B cell (primary cell): ENCODE results near the gene SNED1. TPM values are rescaled to one million over a fixed set of nuclear protein-coding genes. Genes with fewer than 3 reads are reported as not detected.
A peak's percentile ranks its signal among the peaks of the same experiment; 100 is the strongest.

Experiments
- ATAC-seq: fragments of 200-7000 bp; cut with Tn5 transposase; one replicate; pipeline ENCODE4 v1.10.0; 2021; ENCODE audit warnings: low read depth, mild to moderate bottlenecking, moderate number of reproducible peaks, moderate library complexity
- CTCF ChIA-PET: fragments of 350-600 bp; sonication (Branson Sonifier 250); formaldehyde crosslinking; loops from one replicate; lab custom pipeline; 2021; ENCODE audit warnings: antibody characterized with exemption, inconsistent platforms; lab: Charles Lee
- POLR2A ChIA-PET: fragments of 350-600 bp; sonication (Branson Sonifier 250); formaldehyde crosslinking; loops from one replicate; lab custom pipeline; 2021; ENCODE audit warnings: antibody characterized with exemption; lab: Charles Lee
- DNase-seq: peaks from one replicate; pipeline ENCODE4 v3.0.0; 2013
- H2AFZ ChIP-seq: 2 replicates; pipeline ENCODE4 v1.6.1; 2012; ENCODE audit warnings: mild to moderate bottlenecking, low read depth, low read length; ENCODE audit not compliant: insufficient read depth, poor library complexity, severe bottlenecking
- H3K27ac ChIP-seq, 2 donors: 1 replicate in 1 of 2; 2 replicates in 1 of 2; pipeline ENCODE4 v1.5.1; 2012 to 2013; ENCODE audit warnings: low read length in 2 of 2, mild to moderate bottlenecking in 2 of 2, moderate library complexity in 1 of 2
- H3K27me3 ChIP-seq, 4 experiments: fragments of 200-600 bp in 1 of 4; sonication (generic) in 1 of 4; replicated peaks in 1 of 4; 1 replicate in 2 of 4; 2 replicates in 2 of 4; pipeline versions ENCODE4 v1.6.1 to v1.7.0; 2013 to 2016; ENCODE audit warnings: low read length in 3 of 4, mild to moderate bottlenecking in 2 of 4, mixed read lengths in 1 of 4, moderate library complexity in 1 of 4; ENCODE audit not compliant: insufficient read depth in 4 of 4, control insufficient read depth in 3 of 4; ENCODE audit errors: control extremely low read depth in 1 of 4
- H3K36me3 ChIP-seq, 2 experiments: replicated peaks in 1 of 2; 1 replicate in 1 of 2; 2 replicates in 1 of 2; pipeline versions ENCODE4 v1.6.1 to v1.7.1; 2013; ENCODE audit warnings: low read length in 1 of 2; ENCODE audit not compliant: insufficient read depth in 2 of 2, control insufficient read depth in 1 of 2; ENCODE audit errors: control extremely low read depth in 1 of 2, extremely low read depth in 1 of 2
- H3K4me1 ChIP-seq, 2 donors: fragments of 200-600 bp in 1 of 2; sonication (generic) in 1 of 2; 1 replicate in 1 of 2; 2 replicates in 1 of 2; pipeline versions ENCODE4 v1.5.1 to v1.6.1; 2013 to 2017; ENCODE audit warnings: low read length in 2 of 2; ENCODE audit not compliant: control insufficient read depth in 2 of 2, insufficient read depth in 2 of 2
- H3K4me2 ChIP-seq: replicated peaks from 2 replicates; pipeline ENCODE3; 2012; ENCODE audit warnings: mild to moderate bottlenecking, low read depth, low read length; ENCODE audit not compliant: poor library complexity, severe bottlenecking
- H3K4me3 ChIP-seq, 5 experiments: fragments of 200-600 bp in 1 of 5; sonication (generic) in 1 of 5; 1 replicate in 3 of 5; 2 replicates in 2 of 5; pipeline versions ENCODE4 v1.5.1 to v1.7.0; 2011 to 2016; ENCODE audit warnings: low read length in 4 of 5, mild to moderate bottlenecking in 4 of 5, low read depth in 2 of 5, control low read depth in 1 of 5, moderate library complexity in 1 of 5; ENCODE audit not compliant: insufficient read depth in 1 of 5; ENCODE audit errors: control extremely low read depth in 1 of 5, extremely low read depth in 1 of 5
- H3K79me2 ChIP-seq: fragments of 200-600 bp; sonication (generic); one replicate; pipeline ENCODE4 v1.6.0; 2016; ENCODE audit warnings: low read length; ENCODE audit not compliant: control insufficient read depth, insufficient read depth
- H3K9ac ChIP-seq: fragments of 200-600 bp; sonication (generic); 2 replicates; pipeline ENCODE4 v1.6.1; 2017; ENCODE audit warnings: mild to moderate bottlenecking, low read length, moderate library complexity
- H3K9me3 ChIP-seq, 3 donors: one replicate each; pipeline versions ENCODE4 v1.6.1 to v1.7.1; 2013; ENCODE audit warnings: low read length in 2 of 3; ENCODE audit not compliant: control insufficient read depth in 2 of 3, insufficient read depth in 1 of 3; ENCODE audit errors: control extremely low read depth in 1 of 3
- H4K20me1 ChIP-seq: 2 replicates; pipeline ENCODE4 v1.6.0; 2012; ENCODE audit warnings: mild to moderate bottlenecking, low read length; ENCODE audit not compliant: insufficient read depth, control insufficient read depth, poor library complexity, severe bottlenecking
- H3K27ac Mint-ChIP-seq: one replicate; pipeline ENCODE4 v1.8.0; 2021; ENCODE audit warnings: mixed read lengths
- H3K27me3 Mint-ChIP-seq: one replicate; pipeline ENCODE4 v1.8.0; 2021; ENCODE audit warnings: mixed read lengths
- H3K4me1 Mint-ChIP-seq: one replicate; pipeline ENCODE4 v1.8.0; 2021; ENCODE audit warnings: mixed read lengths
- H3K4me3 Mint-ChIP-seq: one replicate; pipeline ENCODE4 v1.8.0; 2021; ENCODE audit warnings: mixed read lengths
- H3K9me3 Mint-ChIP-seq: one replicate; pipeline ENCODE4 v1.8.0; 2022; ENCODE audit warnings: mixed read lengths; ENCODE audit not compliant: insufficient read depth
- CTCF ChIP-seq: fragments of 200-600 bp; IDR thresholded peaks from one replicate; pipeline ENCODE4 v1.8.0; 2022; ENCODE audit warnings: antibody characterized with exemption, mild to moderate bottlenecking
- EZH2 ChIP-seq: IDR thresholded peaks from 2 replicates; pipeline ENCODE4 v1.6.1; 2012; ENCODE audit warnings: borderline replicate concordance, low read depth, mild to moderate bottlenecking, moderate library complexity, low read length; ENCODE audit not compliant: insufficient read depth, poor library complexity, severe bottlenecking
- WGBS: methylation state at CpG from one replicate; pipeline ENCODE4 v1.1.5; 2013; ENCODE audit warnings: missing lambda C conversion rate; ENCODE audit not compliant: insufficient coverage; 5-methylcytosine and 5-hydroxymethylcytosine counted together
- intact Hi-C: fragments of 100-400 bp; cut with micrococcal nuclease; formaldehyde crosslinking; loops from one replicate; pipeline ENCODE4 v1.10.0; 2022
- polyA plus RNA-seq: library from polyadenylated mRNA; depleted of rRNA; stranded (reverse); fragments of >200 nt; gene quantifications from 2 replicates; pipeline ENCODE4 v1.2.3, GENCODE V29; 2012
- total RNA-seq, 2 donors: library from RNA; stranded (reverse); fragments of 120-200 nt in 1 of 2; gene quantifications; 1 replicate in 1 of 2; 2 replicates in 1 of 2; pipeline versions ENCODE4 v1.2.3 to v1.2.4, GENCODE V29; 2013 to 2022

SNED1 gene
- total and polyA plus RNA-seq, 2 donors (not counting 1 experiment from before 2014, with no cell fraction given), result 25.5 to 336 TPM

GRCh38 chr2:241112592-241112991 is 114.2 kb downstream of the SNED1 start:
- Histone ChIP-seq H4K20me1 (no peaks in the 10 kb centered on the region), H3K36me3 (peaks cover 0 to 31% of the 10 kb centered on the region in 2 experiments), H3K9me3 (peaks cover 0 to 6% (median 0%) of the 10 kb centered on the region in 3 donors), H3K27me3 (no peaks in the 10 kb centered on the region), H3K27ac (peak overlapping the region; percentile 89 to 95), H3K79me2 (peaks cover 4% of the 10 kb centered on the region), H3K4me2 (peak overlapping the region; percentile 18), H2AFZ (no peak overlapping the region), H3K4me1 (peaks cover 35 to 55% of the 10 kb centered on the region in 2 donors), H3K9ac (no peak overlapping the region), H3K4me3 (no peak overlapping the region)
- Mint-ChIP-seq H3K27me3 (no peaks in the 10 kb centered on the region), H3K9me3 (no peaks in the 10 kb centered on the region), H3K27ac (peak overlapping the region; percentile 57), H3K4me3 (peak overlapping the region; percentile 59), H3K4me1 (peaks cover 53% of the 10 kb centered on the region)
- DNase-seq (peak; percentile 43), ATAC-seq (no peak)
- intact Hi-C loops, result no loop called here
- ChIA-PET POLR2A (interaction anchor here (0.5 to 1.6 kb wide), 4 partner anchors 10 to 76 kb away, joined by 3 to 7 read pairs (median 4); partner anchors contain the start of genes MTERF4 and PASK), CTCF (interaction anchor here (0.7 kb wide), 1 partner anchor 129 kb away, joined by 3 read pairs; no protein-coding TSS in a partner anchor)
- no peak for TF ChIP-seq EZH2
- no peak for TF ChIP-seq CTCF
- WGBS, result 64% methylated on average over 6 of the region's 8 CpGs

DNA sequence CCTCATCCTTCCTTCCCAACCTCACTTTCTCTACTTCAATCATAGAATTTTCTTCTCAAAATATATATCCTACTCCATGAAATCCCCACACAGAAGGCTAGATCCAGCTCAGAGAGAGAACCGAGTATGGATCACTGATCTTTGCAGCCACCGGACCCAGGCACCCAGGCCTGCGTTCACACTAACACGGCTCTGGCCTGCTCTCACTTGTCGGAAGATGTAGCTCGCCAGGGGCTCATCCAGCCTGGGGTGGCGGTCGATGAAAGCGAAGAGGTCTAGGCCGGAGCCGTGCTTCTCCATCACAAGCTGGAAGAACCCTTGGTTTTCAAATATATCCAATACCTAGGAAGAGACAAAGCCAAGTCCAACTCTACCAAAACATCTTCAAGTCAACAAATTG is 116.4 kb downstream of the SNED1 start:
- Histone ChIP-seq H3K9ac (no peak overlapping the region), H4K20me1 (no peaks in the 10 kb centered on the region), H3K27me3 (no peaks in the 10 kb centered on the region), H3K27ac (no peak overlapping the region), H3K4me1 (peaks cover 19 to 33% of the 10 kb centered on the region in 2 donors), H3K36me3 (peaks cover 0 to 33% of the 10 kb centered on the region in 2 experiments), H3K9me3 (no peaks in the 10 kb centered on the region), H3K79me2 (peaks cover 4% of the 10 kb centered on the region), H3K4me2 (no peak overlapping the region), H3K4me3 (no peak overlapping the region), H2AFZ (no peak overlapping the region)
- DNase-seq (no peak), ATAC-seq (no peak)
- no peak for TF ChIP-seq CTCF
- intact Hi-C loops, result no loop called here
- POLR2A ChIA-PET, result no interaction called here
- H3K27ac Mint-ChIP-seq, result peak overlapping the region; percentile 7
- no peaks in the 10 kb centered on the region for H3K27me3 Mint-ChIP-seq
- peaks cover 32% of the 10 kb centered on the region for H3K4me1 Mint-ChIP-seq
- 98% methylated on average over 11 of the region's 11 CpGs for WGBS
- no peak overlapping the region for H3K4me3 Mint-ChIP-seq
- no peaks in the 10 kb centered on the region for H3K9me3 Mint-ChIP-seq
- CTCF ChIA-PET, result no interaction called here
